NCI-H2081 (cell line): ENCODE data around the gene PDPK1.
A peak's percentile ranks its signal among the peaks of the same experiment; 100 is the strongest.
"Not testable (repeated sequence)": the region's sequence is repeated elsewhere in the genome, so short reads cannot be mapped to it uniquely, and the experiment has no call there.

Experiments
- DNase-seq, 2 experiments: peaks; one replicate each; lab custom pipeline; 2025; lab: John Stamatoyannopoulos, UW

The PDPK1 gene

DNA sequence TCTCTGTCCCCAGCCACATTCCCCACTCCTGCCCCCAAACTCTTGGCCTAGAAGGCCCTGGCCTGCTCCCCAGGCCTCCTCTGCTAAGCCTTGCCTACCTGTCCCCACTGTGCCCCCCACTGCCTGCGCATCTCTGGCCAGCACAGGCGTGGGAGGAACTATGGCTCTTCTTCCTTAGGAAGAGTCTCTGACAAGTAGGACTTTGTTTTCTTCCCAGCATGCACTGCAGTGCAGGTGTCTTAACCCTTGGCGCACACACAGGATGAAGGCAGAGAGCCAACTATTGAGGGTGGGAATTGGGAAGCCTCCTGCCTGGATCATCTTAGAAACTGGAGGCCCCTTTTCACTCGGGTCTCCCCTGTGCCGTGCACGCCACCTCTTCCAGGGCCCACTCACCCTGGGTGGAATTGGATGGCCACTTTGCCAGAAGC lies 14.0 kb upstream of the PDPK1 start:
- DNase-seq = no peak

DNA sequence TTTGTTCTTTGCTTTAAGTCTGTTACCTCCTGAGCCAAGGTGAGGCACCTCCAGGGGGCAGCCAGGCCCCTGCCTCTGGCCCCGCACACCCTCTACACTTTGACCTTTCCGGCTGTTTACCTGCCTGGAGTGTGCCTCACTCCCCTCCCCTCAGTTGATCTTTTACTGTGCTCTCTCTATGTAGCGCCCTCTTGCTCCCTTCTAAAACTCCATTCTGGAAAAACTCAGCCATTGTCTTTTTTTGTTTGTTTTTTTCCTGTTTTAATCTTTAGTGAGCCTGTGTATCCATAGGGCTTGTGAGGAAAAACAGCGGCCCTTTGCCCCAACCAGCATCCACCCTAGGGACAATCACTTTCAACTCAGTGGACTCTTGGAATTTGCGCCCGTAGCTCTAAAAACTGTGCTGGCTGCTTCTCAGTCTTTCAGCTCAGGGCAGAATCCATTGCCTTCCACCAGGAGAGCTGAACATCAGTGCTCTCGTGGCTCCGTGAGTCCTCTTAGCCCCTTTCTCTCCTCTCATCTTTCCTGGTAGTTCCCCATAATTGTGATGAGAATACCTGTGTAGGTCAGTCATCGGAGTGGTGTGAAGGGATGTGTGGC lies 13.4 kb upstream of the PDPK1 start:
- no peak for DNase-seq

DNA sequence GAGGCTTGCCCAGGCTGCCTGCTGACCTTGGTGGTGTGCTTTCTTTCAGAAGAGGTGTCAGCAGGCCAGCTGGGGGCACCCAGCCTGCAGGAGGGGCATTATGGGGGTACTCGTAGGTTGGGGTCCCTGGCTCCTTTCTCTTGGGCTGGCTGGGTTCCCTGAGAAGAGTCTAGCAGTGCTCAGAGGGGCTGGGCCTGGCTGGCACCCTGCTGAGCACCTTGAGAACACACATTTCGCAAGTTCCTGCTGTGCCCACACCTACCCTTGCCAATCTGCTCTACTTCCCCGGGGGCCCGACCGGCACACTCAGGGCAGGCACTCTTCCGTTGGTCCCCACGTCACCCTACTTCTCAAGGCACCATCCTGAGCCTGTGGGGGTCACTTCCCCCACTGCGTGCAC lies 11.7 kb upstream of the PDPK1 start:
- no peak for DNase-seq

DNA sequence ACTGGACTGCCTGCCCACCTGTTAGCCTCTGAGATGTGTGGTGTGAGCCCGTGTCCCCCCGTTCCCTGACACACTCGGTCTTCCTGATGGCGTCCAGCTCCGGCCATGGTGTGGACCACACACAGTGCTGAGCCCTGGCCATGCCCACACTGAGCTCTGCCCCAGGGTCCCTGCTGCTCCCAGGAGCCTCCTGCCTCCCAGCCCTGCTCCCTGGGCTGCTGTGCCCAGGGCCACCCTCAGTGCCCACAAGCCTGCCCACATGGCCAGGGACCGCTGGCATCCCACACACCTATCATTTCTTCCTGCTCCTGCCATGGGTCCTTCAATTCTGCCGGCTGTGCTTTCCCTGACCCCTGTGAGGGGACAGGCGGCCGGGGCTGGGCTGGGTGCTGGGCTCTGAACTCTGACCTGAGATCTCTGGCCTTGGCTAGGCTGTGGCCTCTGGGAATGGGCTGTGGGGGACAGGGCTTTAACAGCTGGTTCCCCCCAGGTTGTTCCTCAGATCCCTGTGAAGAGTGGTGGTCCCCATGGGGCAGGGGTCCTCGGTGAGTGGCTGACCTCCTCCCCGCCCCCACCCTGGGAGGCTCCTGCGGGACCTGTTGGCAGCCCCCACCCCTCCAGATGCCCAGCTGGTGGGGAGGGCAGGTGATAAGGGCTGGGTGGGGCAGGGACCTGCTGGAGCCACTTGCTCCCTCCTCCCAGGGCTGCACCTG lies 10.6 kb upstream of the PDPK1 start:
- no peak for DNase-seq

DNA sequence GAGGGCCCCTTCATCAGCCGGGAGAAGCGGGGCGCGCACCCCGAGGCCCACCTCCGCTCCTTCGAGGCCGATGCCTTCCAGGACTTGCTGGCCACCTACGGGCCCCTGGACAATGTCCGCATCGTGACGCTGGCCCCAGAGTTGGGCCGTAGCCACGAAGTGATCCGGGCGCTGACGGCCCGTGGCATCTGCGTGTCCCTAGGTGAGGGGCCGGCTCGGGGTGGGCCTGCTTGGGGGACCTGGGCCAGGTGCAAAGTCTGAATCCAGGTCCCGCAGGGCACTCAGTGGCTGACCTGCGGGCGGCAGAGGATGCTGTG lies 10.1 kb upstream of the PDPK1 start:
- no peak for DNase-seq

DNA sequence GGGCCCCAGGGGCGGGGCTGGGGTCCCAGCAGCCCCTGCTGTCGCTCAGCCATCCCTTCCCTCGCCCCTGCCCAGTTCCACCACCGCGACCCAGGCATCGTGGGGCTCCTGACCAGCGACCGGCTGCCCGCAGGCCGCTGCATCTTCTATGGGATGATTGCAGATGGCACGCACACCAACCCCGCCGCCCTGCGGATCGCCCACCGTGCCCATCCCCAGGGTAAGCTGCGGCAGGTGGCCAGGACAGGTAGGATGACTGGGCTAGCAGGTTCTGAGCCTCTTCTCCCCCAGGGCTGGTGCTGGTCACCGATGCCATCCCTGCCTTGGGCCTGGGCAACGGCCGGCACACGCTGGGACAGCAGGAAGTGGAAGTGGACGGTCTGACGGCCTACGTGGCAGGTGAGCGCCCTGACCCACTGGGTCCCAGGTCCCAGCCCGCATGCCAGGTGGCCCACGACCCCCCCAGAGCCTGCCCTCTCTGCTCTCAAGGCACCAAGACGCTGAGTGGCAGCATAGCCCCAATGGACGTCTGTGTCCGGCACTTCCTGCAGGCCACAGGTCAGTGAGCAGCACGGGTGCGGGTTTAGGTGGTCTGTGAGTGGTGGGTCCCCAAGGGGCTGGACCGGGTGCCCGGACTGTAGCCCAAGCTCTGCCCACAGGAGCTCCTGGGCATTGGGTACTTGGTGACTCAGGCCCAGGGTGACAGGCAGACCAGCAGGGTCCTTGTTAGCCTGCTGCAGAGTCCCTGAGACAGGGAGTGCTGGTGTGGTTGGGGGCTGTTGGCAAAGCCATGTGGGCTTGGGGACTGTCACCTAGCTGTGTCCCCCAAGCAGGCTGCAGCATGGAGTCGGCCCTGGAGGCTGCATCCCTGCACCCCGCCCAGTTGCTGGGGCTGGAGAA lies 9.4 kb upstream of the PDPK1 start:
- DNase-seq = no peak

DNA sequence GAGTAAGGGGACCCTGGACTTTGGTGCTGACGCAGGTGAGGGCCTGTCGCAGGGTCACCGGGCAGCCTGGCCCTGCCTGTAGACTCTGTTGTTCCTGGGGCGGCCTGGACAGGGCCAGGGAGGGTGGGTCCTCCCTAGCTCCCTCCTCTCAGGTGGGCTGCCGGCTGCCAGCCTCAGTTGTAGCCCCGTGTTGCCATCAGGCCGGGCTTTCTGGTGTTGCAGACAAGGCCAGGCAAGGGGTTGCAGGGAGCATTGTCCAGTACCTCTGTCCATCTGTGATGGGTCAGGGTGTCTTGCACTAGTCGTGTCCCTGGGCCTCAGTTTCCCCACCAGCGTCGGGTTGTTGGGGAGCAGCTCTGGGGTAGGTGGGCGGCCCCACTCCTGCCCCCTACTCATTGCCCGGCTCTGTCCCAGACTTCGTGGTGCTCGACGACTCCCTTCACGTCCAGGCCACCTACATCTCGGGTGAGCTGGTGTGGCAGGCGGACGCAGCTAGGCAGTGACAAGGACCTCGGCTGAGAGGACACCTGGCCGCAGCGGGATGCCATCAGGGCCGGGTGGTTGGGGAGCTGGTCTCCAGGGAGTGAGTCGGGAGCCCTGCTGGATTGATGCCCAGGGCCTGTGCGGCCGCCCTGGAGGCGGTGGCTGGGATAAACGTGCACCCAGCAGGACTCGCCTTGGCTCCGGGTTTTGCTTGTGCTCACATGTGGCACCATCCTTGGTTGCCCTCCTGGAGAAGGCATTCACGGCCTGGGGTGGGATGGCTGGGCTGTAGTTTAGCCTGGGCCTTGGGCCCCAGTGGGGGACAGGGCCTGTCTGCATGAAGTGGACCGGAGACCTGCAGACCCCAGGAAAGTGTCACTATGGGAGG lies 8.5 kb upstream of the PDPK1 start:
- no peak for DNase-seq

DNA sequence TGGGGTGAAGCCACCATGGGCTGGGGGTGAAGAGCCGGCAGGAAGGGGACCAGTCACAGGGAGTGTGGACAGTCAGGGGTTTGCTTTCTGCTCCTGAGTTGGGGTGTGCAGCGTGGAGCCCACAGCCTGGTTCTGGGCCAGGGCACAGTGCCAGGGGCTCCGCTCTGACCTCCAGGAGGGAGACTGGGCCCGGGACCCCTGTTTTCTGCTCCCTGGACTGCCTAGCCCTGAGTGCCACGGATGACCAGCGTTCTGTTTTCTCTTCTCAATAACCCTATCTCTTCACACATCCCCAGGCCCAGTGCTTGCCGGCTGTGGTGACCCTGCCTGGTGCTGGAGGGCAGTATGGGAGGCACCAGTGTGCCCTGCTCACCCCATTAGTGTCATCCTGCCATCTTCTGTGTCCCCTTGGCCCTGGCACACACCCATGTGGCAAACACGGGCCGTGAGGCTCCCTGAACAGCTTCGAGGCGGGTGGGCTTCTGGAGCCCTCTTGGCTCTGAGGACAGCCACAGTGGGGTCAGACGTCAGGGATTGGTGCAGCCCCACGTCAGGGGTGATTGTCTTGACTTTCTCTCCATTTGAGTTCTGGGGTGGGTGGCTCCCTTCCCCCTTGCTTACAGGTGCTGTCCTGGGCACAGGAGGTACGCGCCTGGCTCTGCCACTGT lies 7.7 kb upstream of the PDPK1 start:
- no peak for DNase-seq

DNA sequence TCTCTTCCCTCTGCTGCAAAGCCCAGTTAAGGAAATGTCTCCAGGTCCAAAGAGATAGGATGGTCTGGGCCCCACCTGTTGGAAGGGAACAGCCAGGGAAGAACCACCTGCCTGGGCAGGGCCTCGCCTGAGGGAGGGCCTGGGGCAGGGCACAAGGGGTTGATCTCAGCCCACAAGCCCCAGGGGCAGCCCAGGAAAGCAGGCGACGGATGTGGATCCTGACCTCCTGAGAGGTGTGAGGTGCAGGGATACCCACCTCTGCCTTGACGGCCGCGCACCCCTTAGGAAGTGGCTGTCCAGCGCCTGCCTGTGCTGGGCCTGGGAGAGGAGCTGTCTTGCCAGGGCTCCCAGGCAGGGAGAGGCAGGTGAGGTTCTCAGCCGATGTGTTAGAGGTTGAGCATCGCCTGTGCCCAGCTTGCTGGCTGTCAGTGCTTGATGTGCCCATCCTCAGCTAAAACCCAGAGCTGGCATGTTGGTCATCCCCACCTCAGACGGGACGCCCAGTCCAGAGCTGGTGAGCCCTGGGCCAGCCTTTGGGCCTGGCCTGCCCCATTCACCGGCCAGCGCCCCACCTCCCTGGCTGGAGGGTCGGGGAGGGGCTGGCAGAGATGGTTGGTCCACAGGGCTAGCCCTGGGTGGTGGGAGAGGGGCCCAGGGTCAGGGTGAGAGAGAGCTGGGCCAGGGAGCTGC lies 7.0 kb upstream of the PDPK1 start:
- no peak for DNase-seq

DNA sequence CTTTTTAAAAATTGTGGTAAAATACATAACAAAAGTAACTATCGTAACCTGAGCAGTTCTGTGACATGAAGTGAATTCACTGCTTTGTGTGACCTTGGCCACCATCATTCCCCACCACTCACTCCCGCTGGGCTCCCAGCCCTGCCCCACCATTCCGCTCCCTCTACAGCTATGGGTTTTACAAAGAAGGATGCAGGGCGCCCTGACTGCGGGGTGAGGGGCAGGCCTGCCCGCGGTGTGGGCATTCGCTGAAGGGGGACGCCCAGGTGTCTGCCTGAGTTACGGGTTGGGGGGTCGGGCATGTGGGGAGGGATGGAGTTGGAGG lies 6.5 kb upstream of the PDPK1 start, which contains the start of gene CEMP1:
TSS of gene CEMP1 (minus strand) at position 38 of the 325 bp plus-strand sequence. CDS start 335 bp downstream, outside the sequence.
- no peak for DNase-seq

DNA sequence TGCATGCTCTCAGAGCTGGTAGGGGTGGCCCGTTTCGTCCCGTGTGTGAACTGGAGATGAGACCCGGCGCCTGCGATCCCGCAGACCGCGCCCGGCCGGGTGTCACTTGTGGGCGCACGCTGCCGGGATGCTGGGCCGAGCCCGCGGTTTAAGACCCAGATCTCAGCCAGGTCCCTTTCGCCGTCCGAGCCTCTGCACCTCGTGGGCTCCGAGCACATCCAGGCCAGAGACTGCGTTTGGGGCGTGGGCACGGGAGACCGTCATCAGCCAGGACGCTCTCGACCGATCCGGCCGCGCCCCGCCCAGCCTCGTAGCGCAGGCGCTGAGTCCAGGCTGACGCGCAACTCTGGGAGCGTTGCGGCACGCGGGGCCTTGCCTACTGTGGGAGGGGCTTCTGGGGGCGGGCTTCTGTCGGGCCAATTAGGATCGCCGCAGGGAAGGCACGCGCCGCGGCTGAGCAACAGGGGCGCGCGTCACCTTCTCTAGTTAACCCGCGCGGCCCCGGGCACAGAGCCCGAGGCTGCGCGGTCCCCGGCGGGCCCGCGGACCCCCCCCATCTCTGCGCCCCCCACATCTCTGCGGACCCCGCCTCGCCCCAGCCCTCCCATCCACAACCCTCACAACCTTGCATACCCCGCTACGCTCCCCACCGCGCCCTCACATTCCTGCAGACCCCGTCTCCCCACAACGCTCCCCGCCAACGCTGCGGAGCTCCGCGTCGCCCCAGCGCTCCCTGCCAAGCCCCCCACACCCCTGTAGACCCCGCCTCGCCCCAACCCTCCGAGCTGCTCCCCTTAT lies 5.9 kb upstream of the PDPK1 start:
- DNase-seq = peak; percentile 97 to 98

DNA sequence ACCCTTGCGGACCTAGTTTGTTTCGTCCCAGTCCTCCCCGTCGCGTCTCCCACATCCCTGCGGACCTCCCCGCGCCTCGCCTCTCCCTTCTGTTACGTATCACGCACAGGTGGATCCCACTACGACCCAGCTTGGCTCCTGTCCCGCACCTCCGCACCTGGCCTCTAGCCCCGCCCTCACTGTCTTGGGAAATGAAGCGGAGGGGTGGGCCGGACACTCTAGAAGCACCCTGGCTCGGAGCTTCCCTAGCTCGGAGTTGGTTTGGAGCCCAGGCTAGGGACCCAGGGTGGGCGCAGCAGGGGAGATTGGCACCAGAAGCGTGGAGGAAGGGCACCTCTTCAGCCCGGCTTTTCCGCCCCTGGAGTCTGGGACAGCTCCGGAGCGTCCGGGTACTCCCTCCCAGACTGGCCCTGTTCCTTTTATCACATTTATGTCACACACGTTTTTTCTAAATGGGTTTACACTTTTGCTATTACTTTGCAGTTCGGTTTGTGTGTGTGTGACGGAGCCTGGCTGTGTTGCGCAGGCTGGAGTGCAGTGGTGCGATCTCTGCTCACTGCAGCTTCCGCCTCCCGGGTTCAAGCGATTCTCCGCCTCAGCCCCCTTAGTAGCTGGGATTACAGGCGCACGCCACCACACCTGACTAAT lies 5.2 kb upstream of the PDPK1 start:
- peak; percentile 69 to 77 for DNase-seq

DNA sequence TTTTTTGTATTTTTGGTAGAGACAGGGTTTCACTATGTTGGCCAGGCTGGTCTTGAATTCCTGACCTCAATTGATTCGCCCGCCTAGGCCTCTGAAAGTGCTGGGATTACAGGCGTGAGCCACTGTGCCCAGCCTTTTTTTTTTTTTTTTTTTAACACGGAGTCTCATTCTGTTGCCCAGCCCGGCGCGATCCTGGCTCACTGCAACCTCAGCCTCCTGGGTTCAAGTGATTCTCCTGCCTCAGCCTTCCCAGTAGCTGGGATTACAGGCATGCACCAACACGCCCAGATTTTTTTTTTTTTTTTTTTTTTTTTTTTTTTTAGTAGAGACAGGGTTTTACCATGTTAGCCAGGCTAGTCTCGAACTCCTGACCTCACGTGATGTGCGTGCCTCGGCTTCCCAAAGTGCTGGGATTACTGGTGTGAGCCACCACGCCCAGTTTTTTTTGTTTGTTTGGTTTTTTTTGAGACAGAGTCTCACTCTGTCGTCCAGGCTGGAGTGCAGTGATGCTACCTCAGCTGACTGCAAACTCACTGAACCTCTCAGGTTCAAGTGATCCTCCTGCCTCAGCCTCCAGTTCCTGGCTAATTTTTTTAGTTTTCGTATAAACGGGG lies 4.6 kb upstream of the PDPK1 start:
- not testable (repeated sequence) for DNase-seq

DNA sequence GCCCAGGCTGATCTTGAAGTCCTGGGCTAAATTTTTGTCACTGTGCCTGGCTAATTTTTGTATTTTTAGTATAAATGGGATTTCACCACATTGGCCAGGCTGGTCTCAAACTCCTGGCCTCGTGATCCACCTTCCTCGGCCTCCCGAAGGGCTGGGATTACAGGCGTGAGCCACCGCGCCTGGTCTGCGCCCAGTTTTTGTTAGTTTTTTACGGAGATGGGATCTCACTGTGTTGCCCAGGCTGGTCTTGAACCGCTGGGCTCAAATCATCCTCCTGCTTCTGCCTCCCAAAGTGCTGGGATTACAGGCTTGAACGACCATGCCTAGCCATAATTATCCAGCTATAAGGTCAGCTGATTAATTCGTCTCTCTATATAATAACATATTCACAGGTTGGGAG lies 3.9 kb upstream of the PDPK1 start:
- no peak for DNase-seq

DNA sequence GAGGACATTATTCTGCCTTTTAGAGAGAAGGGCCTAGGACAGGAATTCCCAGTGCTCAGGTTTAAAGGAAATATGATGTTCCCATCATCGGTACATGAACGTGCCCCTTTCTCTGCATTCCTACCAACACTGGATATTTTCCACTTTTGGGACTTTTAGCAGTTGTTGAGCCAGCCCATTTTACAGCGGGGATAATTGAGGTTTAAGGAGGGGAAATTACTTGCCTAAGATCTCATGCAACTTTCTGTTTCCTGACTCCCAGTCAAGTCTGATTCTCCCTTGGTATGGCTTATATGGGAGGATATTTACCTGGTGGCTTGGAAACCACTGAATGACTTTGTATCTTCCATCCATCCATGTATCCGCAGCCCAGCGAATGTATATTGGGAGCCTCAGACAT lies 3.5 kb upstream of the PDPK1 start:
- DNase-seq = not testable (repeated sequence)

DNA sequence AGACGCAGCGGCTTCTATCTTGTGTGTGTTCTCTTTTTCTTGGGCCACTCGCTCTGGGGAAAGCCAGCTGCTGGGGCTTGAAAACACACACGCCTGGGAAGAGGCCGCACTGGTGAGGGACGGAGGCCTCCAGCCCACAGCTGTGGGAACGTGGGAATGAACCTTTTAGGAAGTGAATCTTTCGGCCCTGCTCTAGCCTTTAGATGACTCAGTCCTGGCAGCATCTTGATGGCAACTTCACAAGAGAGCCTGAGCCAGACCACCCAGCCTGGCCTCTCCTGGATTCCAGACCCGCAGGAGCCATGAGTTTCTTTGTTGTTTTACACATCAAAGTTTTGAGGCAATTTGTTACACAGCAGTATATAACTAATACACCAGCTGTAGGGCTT lies 2.2 kb upstream of the PDPK1 start:
- DNase-seq = no peak

DNA sequence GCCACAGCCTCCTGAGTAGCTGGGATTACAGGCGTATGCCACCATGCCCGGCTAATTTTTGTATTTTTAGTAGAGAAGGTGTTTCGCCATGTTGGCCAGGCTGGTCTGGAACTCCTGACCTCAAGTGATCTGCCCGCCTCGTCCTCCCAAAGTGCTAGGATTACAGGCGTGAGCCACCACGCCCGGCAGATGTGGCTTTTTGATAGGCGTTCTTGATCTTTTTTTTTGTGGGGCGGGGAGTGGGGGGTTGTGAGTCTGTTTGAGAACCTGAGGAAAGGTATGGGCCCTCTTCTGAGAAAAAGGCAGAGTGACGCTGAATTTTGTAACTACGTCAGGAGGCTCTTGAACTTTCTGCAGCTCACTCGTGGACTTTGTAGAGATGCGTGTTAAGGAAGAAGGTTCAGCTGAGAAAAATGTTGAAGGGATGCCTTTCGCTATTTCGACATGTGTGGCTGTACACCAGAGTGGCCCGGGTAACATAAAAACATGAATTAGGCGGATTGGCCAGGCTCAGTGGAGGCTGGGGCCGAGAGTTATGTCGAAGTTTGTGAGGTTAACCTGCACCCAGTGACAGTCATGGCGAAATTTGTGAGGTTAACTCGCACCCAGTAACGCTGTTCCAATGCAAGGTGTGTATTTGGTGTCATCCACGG lies 1.5 kb downstream of the PDPK1 start:
- not testable (repeated sequence) for DNase-seq

DNA sequence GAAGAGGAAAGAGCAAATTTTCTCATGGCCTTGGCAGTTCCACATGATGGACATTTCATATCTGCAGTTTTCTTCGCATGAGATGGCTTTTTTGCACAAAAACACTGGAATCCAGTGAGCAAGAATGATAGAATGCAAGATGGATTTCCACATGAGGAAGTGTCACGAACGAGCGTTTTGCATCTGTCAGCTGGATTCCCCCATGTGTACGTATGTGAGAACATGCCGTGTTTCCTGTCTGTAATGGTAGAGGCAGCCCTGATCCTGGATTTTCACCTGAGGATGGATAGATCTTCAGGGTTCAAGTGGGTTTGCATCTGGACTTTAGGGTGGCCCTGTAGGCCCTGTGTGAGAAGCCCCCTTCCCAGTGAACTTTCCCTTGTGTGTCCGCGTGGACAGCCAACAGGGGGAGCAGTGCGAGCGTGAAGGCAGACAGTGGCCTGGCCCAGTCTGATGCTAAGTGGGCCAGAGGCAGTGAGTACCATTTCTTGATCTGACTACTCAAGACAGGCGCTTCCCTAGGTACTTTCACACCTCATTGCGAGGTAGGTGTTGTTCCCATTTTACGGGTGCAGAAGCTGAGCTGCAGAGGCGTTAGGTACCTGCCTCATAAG lies 2.1 kb downstream of the PDPK1 start:
- not testable (repeated sequence) for DNase-seq
